ENCODE data around the gene CTU2.

The CTU2 gene

DNA sequence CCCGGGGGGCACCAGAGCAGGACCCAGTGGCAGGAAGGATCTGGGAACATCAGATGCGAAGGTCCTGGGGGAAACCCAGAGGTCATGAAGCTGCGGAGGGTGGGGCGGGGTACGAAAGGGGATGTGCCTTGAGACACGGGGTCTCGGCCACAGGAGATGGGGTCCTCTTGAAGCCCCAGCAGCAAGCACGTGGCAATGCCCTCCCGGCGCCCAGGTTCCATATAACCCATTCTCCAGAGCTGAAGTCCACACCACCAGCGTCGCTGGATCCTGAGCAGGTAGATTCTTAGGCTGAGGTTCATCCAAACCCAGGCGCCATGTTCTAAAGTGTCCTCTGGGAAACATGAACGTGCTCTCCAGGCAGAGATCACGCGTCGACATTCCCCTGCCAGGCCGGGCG is 57.8 kb downstream of the CTU2 start:
- FAIRE-seq: no peak

DNA sequence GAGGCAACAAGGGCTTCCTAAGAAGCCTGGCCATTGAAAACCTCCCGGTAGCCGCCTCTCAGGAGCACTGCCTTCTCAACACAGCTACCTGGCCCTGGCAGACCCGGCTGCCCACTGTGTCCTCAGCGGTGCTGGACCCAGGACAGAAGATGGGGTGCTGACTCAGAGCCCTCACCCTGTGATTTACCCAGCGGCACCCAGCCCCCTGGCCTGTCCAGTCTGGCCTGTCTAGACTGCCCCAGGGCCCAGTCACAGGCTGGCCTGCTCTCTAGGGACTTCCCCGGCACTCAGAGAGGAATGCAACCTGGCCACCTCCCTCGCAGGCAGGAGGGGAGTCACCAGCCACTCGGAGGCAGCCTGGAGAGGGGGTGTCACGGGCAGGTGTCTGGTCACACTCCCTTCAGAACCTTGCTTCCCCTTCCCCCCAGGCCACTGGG is 58.6 kb downstream of the CTU2 start:
- no peak for FAIRE-seq
